ENCODE results near the gene GPRIN3. TPM values are rescaled to one million over a fixed set of nuclear protein-coding genes. Genes with fewer than 3 reads are reported as not detected.

GPRIN3 gene
- total RNA-seq: 0.03 to 0.10 TPM (median 0.10 TPM) in 3 replicates
- long read RNA-seq, full-length matches to known transcripts: 1 of 1 reads
- long read RNA-seq, partial matches to known transcripts: 0 of 1 reads
- long read RNA-seq, other reads (novel, unspliced or antisense): 0 of 1 reads

- TF ChIP-seq, protein P1, sequence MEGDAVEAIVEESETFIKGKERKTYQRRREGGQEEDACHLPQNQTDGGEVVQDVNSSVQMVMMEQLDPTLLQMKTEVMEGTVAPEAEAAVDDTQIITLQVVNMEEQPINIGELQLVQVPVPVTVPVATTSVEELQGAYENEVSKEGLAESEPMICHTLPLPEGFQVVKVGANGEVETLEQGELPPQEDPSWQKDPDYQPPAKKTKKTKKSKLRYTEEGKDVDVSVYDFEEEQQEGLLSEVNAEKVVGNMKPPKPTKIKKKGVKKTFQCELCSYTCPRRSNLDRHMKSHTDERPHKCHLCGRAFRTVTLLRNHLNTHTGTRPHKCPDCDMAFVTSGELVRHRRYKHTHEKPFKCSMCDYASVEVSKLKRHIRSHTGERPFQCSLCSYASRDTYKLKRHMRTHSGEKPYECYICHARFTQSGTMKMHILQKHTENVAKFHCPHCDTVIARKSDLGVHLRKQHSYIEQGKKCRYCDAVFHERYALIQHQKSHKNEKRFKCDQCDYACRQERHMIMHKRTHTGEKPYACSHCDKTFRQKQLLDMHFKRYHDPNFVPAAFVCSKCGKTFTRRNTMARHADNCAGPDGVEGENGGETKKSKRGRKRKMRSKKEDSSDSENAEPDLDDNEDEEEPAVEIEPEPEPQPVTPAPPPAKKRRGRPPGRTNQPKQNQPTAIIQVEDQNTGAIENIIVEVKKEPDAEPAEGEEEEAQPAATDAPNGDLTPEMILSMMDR (IDR thresholded peaks at IDR 0.05): peak; percentile 58
- no peaks in the 10 kb centered on the region for H3K4me1 Mint-ChIP-seq (ENCODE audit: low read depth)
- no peaks in the 10 kb centered on the region for H3K9me3 Mint-ChIP-seq (ENCODE audit: low read depth)
- peak within 1 kb of the TSS; percentile 72 for H3K4me3 Mint-ChIP-seq (ENCODE audit: unreplicated experiment)
- H3K36me3 Mint-ChIP-seq (ENCODE audit: low read depth): no peaks in the 10 kb centered on the region
- peaks cover 14% of the 10 kb centered on the region for H3K27me3 Mint-ChIP-seq (ENCODE audit: low read depth)
- DNase-seq (ENCODE audit: low spot score): peak; percentile 84
- no peak within 1 kb of the TSS for H3K27ac Mint-ChIP-seq (ENCODE audit: unreplicated experiment)
Observed at GRCh38 chr4:89307446-89308160, at the start of gene GPRIN3. TSS of gene GPRIN3 (minus strand) at chr4:89307800. CDS start at chr4:89250110, 57,690 bp downstream.

- TF ChIP-seq, protein P1 (IDR thresholded peaks at IDR 0.05): no peak
- DNase-seq (ENCODE audit: low spot score): no peak
- H3K36me3 Mint-ChIP-seq (ENCODE audit: low read depth): no peaks in the 10 kb centered on the region
- no peaks in the 10 kb centered on the region for H3K4me1 Mint-ChIP-seq (ENCODE audit: low read depth)
- no peaks in the 10 kb centered on the region for H3K9me3 Mint-ChIP-seq (ENCODE audit: low read depth)
- H3K27me3 Mint-ChIP-seq (ENCODE audit: low read depth): peaks cover 8% of the 10 kb centered on the region
- no peak overlapping the region for H3K4me3 Mint-ChIP-seq (ENCODE audit: unreplicated experiment)
- no peak overlapping the region for H3K27ac Mint-ChIP-seq (ENCODE audit: unreplicated experiment)
Observed at GRCh38 chr4:89357340-89357739, 49.7 kb upstream of the GPRIN3 start.

DNA sequence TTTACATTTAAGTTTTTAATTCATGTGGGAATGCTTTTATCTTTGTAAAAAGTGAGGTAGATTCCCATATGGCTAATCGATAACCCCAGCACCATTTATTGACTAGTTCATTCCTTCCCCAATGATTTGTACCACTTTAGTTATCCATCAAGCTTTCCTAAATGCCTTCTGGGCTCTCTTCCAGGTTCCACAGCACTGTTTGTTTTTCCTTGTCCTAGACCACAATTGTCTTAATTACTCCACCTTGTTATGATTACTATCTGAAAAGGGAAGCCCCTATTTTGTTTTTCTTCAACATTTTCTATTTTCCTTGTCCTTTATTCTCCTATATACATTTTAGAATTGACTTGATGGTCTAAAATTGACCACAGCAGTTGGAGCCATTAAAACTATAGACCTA, 48.5 kb upstream of the GPRIN3 start:
- Mint-ChIP-seq H3K36me3 (ENCODE audit: low read depth) (no peaks in the 10 kb centered on the region), H3K4me1 (ENCODE audit: low read depth) (no peaks in the 10 kb centered on the region), H3K27me3 (ENCODE audit: low read depth) (peaks cover 6% of the 10 kb centered on the region), H3K4me3 (ENCODE audit: unreplicated experiment) (no peak overlapping the region), H3K27ac (ENCODE audit: unreplicated experiment) (no peak overlapping the region), H3K9me3 (ENCODE audit: low read depth) (no peaks in the 10 kb centered on the region)
- no peak for DNase-seq (ENCODE audit: low spot score)
- TF ChIP-seq, protein P1 (IDR thresholded peaks at IDR 0.05): no peak

DNA sequence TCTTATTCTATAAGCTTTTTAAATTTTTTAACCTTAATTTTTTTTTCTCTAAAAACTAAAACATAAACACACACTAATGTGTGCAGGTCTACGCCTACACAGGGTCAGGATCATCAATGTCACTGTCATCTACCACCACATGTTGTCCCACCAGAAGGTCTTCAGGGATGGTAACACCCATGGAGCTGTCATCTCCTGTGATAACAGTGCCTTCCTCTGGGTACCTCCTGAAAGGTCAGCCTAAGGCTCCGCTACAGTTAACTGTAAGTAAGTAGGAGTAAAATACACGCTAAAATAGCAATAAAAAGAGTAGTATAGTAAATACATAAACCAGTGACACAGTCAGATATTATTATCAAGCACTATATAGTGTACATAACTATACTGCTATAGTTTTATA, 45.9 kb upstream of the GPRIN3 start:
- Mint-ChIP-seq H3K27ac (ENCODE audit: unreplicated experiment) (no peak overlapping the region), H3K36me3 (ENCODE audit: low read depth) (no peaks in the 10 kb centered on the region), H3K9me3 (ENCODE audit: low read depth) (peaks cover 6% of the 10 kb centered on the region), H3K27me3 (ENCODE audit: low read depth) (peaks cover 6% of the 10 kb centered on the region), H3K4me3 (ENCODE audit: unreplicated experiment) (no peak overlapping the region), H3K4me1 (ENCODE audit: low read depth) (no peaks in the 10 kb centered on the region)
- DNase-seq (ENCODE audit: low spot score): no peak
- TF ChIP-seq, protein P1 (IDR thresholded peaks at IDR 0.05): no peak

GRCh38 chr4:89352541-89352940, 44.9 kb upstream of the GPRIN3 start:
- Mint-ChIP-seq H3K27ac (ENCODE audit: unreplicated experiment) (no peak overlapping the region), H3K36me3 (ENCODE audit: low read depth) (no peaks in the 10 kb centered on the region), H3K4me3 (ENCODE audit: unreplicated experiment) (no peak overlapping the region), H3K4me1 (ENCODE audit: low read depth) (no peaks in the 10 kb centered on the region), H3K9me3 (ENCODE audit: low read depth) (peaks cover 13% of the 10 kb centered on the region), H3K27me3 (ENCODE audit: low read depth) (peaks cover 4% of the 10 kb centered on the region)
- DNase-seq (ENCODE audit: low spot score): no peak
- TF ChIP-seq, protein P1 (IDR thresholded peaks at IDR 0.05): no peak
